ENCODE measurements around the gene LHB. TPM values are rescaled to one million over a fixed set of nuclear protein-coding genes. Genes with fewer than 3 reads are reported as not detected.
A peak's percentile ranks its signal among the peaks of the same experiment; 100 is the strongest.

Gene LHB
- total and polyA plus RNA-seq, 2 of the 4 experiments (the other 2 are of a cell fraction) = not detected

DNA sequence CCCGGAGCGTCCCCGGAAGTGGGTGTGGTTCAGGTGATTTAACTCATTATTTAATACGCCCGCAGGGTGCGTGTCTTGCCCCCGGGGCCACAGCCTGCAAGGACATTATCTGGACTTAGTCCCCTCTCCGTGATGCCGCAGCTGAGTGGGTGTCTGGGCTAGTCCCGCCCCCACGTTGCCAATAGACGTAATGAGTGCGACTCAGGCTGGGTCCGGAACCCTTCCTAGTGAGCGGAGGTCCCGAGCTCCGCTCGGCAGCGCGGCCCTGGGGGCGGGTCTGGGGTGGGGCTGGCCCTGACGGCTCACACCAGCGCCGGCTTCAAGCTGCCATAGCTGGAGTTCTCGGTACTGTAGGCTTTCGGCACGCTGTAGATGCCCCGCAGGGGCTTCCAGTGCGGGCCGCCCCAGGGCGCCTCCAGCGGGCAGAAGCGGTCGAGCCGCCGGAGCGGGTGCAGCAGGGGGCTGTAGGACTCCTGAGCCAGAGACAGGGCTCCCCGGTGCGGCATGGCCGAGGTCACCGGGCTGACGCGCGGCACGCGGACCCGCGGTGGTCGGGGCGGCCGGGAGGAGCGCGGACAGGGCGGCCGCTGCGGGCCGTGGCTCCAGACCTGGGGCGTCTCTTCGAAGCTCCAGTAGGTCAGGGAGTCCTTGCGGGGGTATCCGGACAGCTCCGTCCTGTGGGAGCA, 918 bp upstream of the LHB start:
- Histone ChIP-seq H3K4me1 (ENCODE audit: control insufficient read depth, insufficient read depth, low read length) (peaks cover 5% of the 10 kb centered on the region; the same call in 1 of the 2 replicates), H2BK5ac (ENCODE audit: low read depth, low read length, poor library complexity, severe bottlenecking) (no peak overlapping the region), H2BK15ac (ENCODE audit: low read depth, low read length) (no peak overlapping the region), H3K4ac (ENCODE audit: low read depth, low read length) (no peak overlapping the region), H3K27me3 (ENCODE audit: control insufficient read depth, insufficient read depth, low read length) (peaks cover 2% of the 10 kb centered on the region; the same call in 1 of the 2 replicates), H3K18ac (ENCODE audit: low read depth, low read length) (no peak overlapping the region), H3K14ac (replicated peaks; ENCODE audit: low read depth, low read length) (no peak overlapping the region), H3K79me1 (ENCODE audit: low read depth in 1 of 2, low read length in 2 of 2) (no peaks in the 10 kb centered on the region; a peak in 1 of 4 replicates), H3K56ac (ENCODE audit: extremely low read depth, insufficient read depth, low read length) (no peak overlapping the region), H2AFZ (replicated peaks; ENCODE audit: low read length, poor library complexity) (peak overlapping the region; percentile 78), H2BK20ac (ENCODE audit: low read depth, low read length) (no peak overlapping the region), H4K5ac (ENCODE audit: low read depth, low read length) (no peak overlapping the region), H2AK5ac (ENCODE audit: low read depth, low read length) (no peak overlapping the region), H3K9me3 (ENCODE audit: control insufficient read depth, insufficient read depth, low read length) (no peaks in the 10 kb centered on the region), H3K23ac (ENCODE audit: low read depth, low read length) (peak overlapping the region; percentile 59; the same call in 1 of the 2 replicates), H3K4me3 (ENCODE audit: insufficient read depth, low read depth, low read length) (peak overlapping the region; percentile 32), H2AK9ac (replicated peaks; ENCODE audit: low read depth, low read length, poor library complexity) (peak overlapping the region; percentile 65), H3K9ac (ENCODE audit: low read depth, low read length) (no peak overlapping the region), H3K27ac (ENCODE audit: insufficient read depth, low read length) (no peak overlapping the region), H3K9me1 (ENCODE audit: insufficient read depth, low read length) (0 out of 2 replicates have a peak, but pooled peaks cover 3% of the 10 kb centered on the region), H2BK120ac (ENCODE audit: low read depth, low read length) (no peak overlapping the region), H4K8ac (ENCODE audit: low read depth in 2 of 2, low read length in 2 of 2) (peak overlapping the region in 1 of 2 experiments; percentile 67; a peak in 1 of 4 replicates), H3K4me2 (ENCODE audit: low read depth, low read length) (peak overlapping the region; percentile 93), H3K36me3 (ENCODE audit: control insufficient read depth, insufficient read depth, low read length) (peaks cover 25% of the 10 kb centered on the region), H4K91ac (ENCODE audit: insufficient read depth, low read depth, low read length) (no peak overlapping the region), H4K20me1 (ENCODE audit: insufficient read depth, low read length) (no peaks in the 10 kb centered on the region; the same call in 1 of the 2 replicates)
- TF ChIP-seq MXI1 (IDR thresholded peaks at IDR 0.05; ENCODE audit: borderline replicate concordance, low read depth, low read length) (peak; percentile 20; the same call in 1 of the 2 replicates), RAD21 (IDR thresholded peaks at IDR 0.05; ENCODE audit: low read length) (peak; percentile 34; the same call in 1 of the 2 replicates), SMC3 (IDR thresholded peaks at IDR 0.05; ENCODE audit: low read depth, low read length) (peak; percentile 26; the same call in 1 of the 2 replicates), CHD1 (IDR thresholded peaks at IDR 0.05; ENCODE audit: low read depth, low read length) (no peak), MAZ (IDR thresholded peaks at IDR 0.05; ENCODE audit: borderline replicate concordance, low read depth, low read length) (peak; percentile 65; the same call in 1 of the 2 replicates)
- TF ChIP-seq, protein P1, sequence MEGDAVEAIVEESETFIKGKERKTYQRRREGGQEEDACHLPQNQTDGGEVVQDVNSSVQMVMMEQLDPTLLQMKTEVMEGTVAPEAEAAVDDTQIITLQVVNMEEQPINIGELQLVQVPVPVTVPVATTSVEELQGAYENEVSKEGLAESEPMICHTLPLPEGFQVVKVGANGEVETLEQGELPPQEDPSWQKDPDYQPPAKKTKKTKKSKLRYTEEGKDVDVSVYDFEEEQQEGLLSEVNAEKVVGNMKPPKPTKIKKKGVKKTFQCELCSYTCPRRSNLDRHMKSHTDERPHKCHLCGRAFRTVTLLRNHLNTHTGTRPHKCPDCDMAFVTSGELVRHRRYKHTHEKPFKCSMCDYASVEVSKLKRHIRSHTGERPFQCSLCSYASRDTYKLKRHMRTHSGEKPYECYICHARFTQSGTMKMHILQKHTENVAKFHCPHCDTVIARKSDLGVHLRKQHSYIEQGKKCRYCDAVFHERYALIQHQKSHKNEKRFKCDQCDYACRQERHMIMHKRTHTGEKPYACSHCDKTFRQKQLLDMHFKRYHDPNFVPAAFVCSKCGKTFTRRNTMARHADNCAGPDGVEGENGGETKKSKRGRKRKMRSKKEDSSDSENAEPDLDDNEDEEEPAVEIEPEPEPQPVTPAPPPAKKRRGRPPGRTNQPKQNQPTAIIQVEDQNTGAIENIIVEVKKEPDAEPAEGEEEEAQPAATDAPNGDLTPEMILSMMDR (conservative IDR thresholded peaks at IDR 0.05; ENCODE audit: low read depth, low read length) = peak; percentile 60
- no TSS peak for BruUV-seq (replicated peaks)
- dilution Hi-C loops (cut with HindIII; ENCODE audit: low sequenced_read_pairs, unreplicated experiment) (no loop called here), in situ Hi-C loops (cut with MboI; ENCODE audit: low sequenced_read_pairs) (no loop called here), intact Hi-C loops (cut with micrococcal nuclease) (no loop called here)
- WGBS, 2 experiments (ENCODE audit: extremely low coverage in 2 of 2, insufficient read length in 1 of 2) = 5% methylated on average over 30 of the region's 62 CpGs; no CpG with 5 or more reads in 1 of the 2 experiments
- POLR2A ChIA-PET (ENCODE audit: unreplicated experiment) = no interaction called here
- DNase-seq (peak; percentile 45), ATAC-seq (ENCODE audit: low read depth) (peak; percentile 84)
- CTCF ChIA-PET = interaction anchor here (0.6 to 1.6 kb wide), 5 partner anchors 18 to 118 kb away, joined by 3 to 5 read pairs (median 4); partner anchors contain the start of genes GYS1, NUCB1 and RUVBL2

Data from IMR-90 (cell line).